PC-9 (cell line): Measurements from ENCODE around the gene HES7.

Source experiments
- CTCF ChIP-seq: fragments of 200-600 bp; sonication (generic); conservative IDR thresholded peaks from 2 replicates; pipeline ENCODE4 v1.6.1; 2017; ENCODE audit warnings: mixed run types, antibody characterized with exemption, mild to moderate bottlenecking, moderate library complexity
- EZH2 ChIP-seq: fragments of 200-600 bp; sonication (generic); IDR thresholded peaks from 2 replicates; pipeline ENCODE4 v1.8.0; 2017; ENCODE audit warnings: antibody characterized with exemption, low read depth

- no peak for TF ChIP-seq CTCF
- no peak for TF ChIP-seq EZH2
Measured at GRCh38 chr17:8117980-8118768, 5.7 kb downstream of the HES7 start, which contains the start of gene ALOXE3.
